Non-pigmented ciliary epithelial cell (primary cell): Measurements from ENCODE around the gene DUSP28.

Source experiments
- DNase-seq: peaks from one replicate; pipeline ENCODE4 v3.0.0-alpha.2; 2010; ENCODE audit warnings: low read depth

The DUSP28 gene

DNA sequence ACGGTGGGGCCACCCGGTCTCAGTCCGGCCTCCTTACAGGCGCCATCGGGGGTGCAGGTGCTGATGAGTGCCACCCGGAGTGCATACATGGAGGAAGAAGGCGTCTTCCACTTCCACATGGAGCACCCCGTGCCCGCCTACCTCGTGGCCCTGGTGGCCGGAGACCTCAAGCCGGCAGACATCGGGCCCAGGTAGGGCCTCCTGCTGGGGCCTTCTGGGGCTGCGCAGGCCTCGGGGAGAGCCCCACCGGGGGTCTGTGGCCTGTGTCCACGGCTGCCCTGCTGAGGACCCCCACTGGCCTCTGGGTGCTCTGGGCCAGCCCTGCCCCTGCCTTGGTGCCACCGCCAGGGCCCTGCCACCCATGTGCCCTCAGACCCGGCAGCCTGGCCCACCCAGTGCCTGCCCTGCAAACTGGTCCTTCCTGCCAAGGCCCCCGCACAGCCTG, 12.9 kb downstream of the DUSP28 start:
- no peak for DNase-seq

DNA sequence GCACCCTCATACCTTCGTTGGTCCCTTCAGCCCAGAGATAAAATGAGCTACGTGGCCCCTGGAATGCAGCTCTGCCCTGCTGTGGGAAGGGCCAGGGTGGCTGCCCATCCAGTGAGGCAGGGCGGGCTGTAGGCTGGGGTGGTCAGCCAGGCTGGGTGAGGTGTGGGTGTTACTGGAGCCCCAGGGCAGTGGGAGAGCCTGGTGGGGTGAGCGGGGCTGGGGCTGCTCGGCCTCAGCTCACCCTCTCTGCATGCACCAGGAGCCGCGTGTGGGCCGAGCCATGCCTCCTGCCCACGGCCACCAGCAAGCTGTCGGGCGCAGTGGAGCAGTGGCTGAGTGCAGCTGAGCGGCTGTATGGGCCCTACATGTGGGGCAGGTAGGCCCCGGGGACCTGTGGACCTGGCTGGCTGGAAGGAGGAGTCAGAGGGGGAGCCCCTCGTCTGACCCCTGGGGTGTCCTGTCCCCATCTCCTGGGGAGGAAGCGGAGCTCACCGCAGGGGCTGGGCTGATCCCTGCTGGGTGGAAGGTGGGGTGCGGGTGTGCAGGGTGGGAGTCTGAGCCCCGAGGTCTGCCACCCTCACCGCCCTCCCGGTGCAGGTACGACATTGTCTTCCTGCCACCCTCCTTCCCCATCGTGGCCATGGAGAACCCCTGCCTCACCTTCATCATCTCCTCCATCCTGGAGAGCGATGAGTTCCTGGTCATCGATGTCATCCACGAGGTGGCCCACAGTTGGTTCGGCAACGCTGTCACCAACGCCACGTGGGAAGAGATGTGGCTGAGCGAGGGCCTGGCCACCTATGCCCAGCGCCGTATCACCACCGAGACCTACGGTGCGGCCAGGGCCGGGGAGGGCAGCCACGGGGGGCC, 13.6 kb downstream of the DUSP28 start:
- no peak for DNase-seq

DNA sequence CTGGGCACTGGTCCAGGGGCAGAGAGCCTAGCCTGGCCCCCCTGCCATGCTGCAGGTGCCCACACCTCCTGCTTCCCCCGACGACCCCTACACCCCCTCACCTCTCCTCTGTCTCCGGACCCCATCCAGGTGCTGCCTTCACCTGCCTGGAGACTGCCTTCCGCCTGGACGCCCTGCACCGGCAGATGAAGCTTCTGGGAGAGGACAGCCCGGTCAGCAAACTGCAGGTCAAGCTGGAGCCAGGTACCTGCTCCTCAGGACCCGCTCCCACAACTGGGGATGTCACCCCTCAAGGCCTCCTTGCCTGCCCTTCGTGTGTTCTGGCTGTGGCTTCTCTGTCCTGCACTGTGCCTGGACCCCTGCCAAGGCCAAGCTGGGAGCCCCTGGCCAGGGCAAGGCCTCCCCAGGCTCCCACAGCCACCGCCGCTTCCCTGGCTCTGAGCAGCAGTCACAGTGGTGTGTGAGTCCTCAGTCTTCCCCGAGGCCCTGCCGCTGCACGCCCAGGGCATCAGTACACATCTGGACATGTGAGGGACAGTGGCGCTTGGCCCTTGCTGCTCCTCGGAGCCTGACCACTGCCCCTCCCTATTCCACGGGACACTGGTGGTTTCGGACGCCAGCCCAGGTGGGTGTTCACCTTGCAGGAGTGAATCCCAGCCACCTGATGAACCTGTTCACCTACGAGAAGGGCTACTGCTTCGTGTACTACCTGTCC, 14.4 kb downstream of the DUSP28 start:
- no peak for DNase-seq

DNA sequence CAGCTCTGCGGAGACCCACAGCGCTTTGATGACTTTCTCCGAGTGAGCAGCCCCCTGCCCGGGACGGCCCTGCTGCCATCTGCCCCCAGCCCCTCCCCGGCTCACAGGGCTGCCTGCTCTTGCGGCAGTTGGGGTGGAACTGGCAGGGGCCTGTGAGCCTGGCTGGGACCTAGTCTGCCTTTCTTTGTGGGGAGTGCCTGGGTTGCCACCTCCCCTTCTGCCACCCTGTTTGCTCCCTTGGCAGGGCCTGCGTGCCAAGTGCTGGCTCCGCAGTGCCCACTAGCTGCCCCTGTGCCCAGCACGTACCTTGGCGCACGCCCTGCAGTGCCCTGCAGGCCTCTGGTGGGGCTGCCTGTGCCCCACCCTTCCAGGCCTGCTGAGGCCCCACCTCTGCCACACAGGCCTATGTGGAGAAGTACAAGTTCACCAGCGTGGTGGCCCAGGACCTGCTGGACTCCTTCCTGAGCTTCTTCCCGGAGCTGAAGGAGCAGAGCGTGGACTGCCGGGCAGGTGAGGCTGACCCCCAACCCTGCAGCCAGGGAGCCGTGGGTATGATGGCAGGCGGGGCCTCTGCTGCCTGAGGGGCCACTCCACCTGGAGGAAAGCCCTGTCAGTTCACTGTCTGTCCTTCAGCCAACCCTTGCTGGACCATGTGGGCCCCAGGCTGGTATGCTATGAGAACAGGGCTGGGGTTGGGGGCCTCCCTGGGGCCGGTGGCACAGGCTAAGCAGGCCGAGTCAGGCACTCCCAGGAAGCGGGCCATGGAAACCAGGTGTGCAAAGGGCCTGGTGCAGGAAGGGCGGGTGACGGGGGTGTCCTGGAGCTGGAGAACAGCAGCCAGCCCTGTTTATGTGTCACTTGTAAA, 15.2 kb downstream of the DUSP28 start:
- no peak for DNase-seq

DNA sequence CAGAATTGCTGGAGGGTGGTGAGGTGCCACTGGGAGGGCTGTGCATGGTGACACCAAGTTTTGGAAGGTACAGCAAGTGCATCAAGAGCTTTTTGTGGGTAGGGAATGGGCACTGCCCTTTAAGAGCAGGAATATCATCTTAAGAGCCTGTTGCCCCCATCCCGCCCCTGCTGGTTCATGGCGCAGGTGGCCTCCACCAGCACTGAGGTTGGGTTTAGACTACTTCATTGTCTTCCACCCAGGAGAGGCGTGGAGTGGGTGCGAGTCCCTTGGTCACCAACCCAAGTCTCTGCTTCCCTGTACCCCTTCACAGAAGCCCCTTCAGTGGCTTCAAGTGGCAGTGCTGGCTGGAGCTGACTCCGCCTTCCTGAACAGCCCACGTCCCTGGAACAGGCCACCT, 15.9 kb downstream of the DUSP28 start:
- no peak for DNase-seq

DNA sequence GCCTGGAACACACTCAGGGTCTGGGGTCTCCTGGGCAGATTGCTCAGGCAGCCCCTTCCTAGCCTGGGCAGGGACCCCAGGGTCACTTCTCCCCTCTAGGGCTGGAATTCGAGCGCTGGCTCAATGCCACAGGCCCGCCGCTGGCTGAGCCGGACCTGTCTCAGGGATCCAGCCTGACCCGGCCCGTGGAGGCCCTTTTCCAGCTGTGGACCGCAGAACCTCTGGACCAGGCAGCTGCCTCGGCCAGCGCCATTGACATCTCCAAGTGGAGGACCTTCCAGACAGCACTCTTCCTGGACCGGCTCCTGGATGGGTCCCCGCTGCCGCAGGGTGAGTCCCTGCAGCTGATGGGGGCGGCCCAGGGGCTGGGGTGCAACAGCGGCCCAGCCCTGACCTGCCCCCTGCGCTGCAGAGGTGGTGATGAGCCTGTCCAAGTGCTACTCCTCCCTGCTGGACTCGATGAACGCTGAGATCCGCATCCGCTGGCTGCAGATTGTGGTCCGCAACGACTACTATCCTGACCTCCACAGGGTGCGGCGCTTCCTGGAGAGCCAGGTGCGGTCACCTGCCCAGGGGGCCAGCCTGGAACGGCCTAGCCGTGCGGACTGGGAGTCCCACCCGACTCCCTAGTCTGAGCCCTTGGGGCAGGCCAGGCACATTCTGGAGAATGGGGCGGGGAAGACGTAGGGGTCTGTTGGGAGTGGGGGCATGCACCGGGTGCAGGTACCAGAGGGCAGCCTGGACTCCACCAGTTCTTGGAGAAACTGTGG, 16.5 kb downstream of the DUSP28 start:
- DNase-seq, result no peak

DNA sequence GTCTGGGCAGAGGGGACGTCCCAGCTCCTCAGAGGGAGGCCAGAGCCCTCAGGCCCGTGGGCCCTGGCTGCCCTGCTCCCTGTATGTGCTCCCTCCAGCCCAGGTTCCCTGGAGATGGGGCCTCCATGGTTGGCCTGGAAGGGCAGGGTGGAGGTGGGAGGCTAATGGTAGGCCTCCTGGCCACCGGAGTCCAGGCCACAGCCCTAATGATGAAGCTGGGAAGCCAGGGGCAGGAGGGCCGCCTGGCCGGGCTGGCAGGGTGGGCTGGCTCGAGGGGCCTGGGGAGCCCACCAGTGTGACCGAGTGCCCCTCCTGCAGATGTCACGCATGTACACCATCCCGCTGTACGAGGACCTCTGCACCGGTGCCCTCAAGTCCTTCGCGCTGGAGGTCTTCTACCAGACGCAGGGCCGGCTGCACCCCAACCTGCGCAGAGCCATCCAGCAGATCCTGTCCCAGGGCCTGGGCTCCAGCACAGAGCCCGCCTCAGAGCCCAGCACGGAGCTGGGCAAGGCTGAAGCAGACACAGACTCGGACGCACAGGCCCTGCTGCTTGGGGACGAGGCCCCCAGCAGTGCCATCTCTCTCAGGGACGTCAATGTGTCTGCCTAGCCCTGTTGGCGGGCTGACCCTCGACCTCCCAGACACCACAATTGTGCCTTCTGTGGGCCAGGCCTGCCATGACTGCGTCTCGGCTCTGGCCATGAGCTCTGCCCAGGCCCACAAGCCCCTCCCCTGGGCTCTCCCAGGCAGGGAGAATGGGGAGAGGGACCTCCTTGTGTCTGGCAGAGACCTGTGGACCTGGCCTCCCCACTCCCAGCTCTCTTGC, 17.3 kb downstream of the DUSP28 start:
- no peak for DNase-seq

DNA sequence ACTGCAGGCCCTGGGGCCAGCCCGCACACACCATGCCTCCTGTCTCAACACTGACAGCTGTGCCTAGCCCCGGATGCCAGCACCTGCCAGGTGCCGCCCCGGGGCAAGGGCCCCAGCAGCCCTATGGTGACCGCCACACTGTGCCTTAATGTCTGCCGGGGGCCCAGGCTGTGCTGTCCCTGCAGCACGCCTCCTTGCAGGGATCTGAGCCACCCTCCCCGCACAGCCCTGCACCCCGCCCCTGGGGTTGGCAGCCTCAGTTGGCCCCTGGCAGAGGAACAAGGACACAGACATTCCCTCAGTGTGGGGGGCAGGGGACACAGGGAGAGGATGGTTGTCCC, 17.9 kb downstream of the DUSP28 start:
- DNase-seq, result no peak

DNA sequence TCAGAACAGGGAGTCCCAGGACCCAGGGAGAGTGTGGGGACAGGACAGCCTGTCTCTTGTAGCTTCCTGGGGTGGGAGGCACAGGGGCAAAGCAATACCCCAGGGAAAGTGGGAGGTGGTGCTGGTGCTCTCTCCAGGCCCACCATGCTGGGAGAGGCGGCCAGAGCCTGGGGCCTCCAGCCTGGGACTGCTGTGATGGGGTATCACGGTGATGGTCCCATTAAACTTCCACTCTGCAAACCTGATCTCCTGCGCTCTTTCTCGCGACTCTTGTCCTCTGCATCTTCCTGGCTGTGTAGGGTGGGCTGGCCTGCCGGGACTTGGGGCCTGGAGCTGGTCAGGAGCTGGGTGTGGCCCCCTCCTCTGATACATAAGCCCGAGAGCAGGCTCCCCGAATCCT, 18.3 kb downstream of the DUSP28 start:
- DNase-seq, result no peak

DNA sequence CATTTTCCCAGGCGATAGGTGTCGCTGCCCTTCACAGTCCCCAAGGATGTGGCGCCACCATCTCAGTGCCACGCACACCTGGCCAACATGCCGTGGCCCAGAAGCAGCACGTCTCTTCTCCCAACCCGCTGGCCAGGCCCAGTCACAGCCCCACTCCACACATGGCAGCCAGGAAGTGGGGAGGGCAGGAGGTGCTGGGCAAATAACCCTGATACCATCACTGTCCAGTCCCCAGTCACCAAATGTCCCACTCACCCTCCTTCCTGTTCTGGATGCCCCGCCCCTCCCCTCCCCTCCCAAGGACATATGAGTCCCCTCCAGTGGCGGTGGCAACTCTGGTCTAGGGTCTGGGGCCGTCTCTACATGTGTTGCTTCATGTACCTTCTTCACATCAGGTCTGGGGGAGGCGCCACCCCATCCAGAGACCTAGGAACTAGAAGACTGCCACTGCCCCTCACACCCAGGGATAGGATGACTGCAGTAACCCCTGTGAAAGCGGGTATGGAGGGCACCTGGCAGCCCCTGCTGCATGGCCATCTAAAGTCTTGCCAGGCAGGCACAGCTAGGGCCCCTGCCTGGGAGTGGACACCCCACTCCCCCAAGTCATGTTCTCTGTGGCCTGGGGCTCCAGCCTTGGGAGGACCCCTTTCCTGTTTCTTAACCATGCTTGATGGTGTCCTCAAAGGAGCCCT, 19.1 kb downstream of the DUSP28 start:
- no peak for DNase-seq

DNA sequence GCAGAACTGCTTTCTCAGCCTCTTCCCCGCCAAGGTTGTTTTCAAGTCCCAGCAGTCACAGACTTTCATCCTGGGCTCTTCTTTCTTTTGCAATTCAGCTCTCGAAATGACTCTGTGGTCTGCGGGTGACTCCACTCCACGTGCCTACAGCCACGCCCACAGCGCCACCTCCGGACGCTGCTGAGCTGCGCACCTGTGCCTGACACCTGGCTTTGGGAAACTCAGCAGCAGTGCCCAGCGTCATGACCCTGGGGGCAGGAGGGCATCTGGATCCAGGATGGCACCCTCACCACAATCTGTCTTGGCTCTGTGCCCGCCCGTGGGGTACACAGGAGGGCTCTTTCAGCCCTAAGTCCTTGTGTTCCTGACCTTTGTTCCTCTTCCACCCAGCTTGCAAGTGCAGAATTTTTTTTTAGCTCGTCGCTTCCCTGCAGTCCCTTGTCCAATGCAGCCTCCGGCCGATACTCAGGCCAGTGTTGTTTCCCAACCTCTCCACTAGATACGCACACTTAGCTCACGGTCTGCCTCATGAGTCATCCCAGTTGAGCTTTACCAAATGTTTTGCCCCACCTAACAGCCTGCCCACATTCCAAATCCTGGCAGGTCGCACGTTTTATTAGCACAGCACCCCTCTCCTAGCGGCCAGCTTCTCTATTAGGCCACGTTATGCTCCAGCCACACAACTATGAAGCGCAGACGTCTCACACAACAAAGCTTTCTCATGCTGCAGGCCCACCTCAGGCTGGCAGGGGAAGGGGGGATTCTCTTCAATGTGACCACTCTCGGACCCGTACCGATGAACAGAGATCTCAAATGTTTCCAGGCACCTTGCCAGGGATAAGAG, 19.8 kb downstream of the DUSP28 start:
- peak; percentile 59 for DNase-seq

DNA sequence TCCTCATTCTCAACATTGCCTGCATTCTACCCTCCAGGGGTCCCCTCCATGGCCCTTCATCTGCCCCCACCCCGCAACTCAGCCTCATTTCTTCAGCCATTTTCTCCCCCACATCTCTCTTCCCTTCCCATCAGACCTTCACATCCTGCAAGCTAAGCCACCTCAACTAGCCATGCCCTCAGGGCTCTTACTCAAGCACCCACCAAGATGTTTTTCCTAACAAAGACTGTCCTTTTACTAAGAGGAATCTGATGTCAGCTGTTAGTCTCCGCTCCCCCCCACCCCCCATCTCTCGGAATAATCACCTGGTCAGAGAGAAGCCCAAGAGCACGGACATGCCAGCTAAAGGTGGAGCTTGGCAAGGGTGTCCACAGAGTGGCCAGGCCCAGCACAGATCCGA, 21.7 kb downstream of the DUSP28 start:
- DNase-seq, result no peak

DNA sequence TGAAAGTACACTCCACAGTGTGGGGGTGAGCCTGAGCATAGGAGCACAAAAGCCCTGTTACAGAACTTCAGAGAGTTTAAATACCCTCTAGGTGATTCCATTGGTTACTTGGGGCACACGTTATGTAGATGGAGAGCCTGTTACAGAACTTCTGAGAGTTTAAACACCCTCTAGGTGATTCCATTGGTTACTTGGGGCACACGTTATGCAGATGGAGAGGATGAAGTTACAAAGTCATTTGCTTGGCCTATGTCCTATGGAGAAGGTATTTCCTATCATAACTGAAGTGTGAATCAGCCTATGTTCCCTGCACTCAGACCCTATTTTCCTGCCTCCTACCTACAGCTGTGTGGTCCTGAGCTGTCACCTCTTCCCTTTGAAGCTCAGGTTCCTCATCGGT, 22.6 kb downstream of the DUSP28 start:
- no peak for DNase-seq

DNA sequence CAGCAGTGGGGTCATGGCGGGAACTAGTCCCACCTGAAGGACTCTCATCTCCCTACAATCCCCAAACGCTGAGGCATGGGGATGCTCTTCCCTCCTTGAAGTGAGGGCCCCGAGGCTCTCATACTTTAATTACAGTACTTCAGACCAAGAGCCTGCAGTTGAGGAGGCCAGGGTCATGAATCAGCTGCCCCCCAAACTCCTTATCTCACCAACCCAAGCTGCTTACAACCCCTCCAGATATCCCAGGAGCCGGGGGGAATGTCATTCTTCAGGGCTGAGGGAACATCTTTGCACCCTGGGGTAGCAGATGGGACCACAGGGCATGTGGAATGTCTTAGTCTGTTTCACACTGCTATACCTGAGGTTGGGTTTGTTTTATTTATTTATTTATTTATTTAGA, 23.6 kb downstream of the DUSP28 start:
- no peak for DNase-seq

DNA sequence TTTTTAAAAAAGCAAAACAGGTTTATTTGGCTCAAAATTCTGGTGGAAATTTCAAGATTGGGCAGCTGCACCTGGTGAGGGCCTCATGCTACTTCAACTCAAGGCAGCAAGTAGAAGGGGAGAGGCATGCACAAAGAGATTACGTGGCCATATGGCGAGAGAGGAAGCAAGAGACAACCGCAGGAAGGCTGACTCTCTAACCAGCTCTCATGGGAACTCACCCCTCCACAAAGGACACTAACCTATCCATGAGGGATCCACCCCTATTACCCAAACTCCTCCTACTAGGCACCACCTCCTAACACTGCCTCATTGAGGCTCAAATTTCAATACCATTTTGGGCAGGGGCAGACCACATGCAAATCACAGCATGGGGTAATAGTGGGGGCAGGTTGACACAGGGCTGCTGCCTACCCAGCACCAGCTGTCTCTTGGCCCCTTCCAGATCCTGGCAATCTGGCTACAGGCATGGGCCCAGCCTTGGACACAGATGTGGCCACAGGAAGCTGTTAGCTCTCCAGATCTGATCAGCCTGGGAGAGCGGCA, 24.4 kb downstream of the DUSP28 start:
- no peak for DNase-seq

DNA sequence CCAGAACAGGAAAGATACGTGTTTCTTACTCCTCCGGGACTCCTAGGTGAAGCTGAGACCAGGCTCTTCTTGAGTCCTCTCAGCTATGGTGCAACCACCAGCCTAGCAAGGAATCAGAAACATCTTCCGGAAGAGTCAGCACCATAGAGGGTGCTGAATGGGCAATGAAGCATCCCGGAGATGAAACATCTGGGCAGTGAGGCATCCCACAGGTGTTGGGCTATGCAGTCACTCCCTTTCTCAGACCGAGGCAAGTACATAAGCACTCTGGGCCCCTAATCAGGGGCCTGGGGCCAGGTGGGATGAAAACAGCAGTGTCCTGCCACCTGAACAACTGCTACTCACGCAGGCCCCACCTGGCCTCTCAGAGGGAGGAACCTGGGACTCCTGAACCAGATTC, 24.9 kb downstream of the DUSP28 start:
- no peak for DNase-seq

DNA sequence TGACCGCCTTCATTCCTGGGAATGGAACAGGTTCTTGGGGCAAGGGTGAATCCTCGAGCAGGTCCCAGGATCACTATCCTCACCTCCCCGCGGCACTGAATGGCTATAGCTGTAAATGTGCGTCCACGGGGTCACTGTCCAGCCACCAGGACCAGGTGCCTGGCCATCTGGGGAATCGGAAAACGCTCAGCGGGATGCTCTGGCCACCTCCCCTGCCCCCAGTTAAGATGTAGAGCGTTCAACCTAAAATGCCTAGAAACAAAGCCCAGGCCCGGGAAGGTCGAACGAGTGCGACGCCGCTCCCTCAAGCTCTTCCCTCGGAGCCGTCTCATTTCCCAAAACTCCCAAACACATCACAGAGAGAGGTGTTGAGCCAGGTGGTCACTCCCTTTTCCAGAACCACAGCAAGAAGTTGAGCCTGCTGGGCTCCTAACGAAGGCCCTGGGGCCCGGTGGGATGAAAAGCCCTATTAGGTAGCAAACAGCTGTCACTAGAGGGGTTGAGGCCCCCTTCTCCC, 25.6 kb downstream of the DUSP28 start:
- no peak for DNase-seq

DNA sequence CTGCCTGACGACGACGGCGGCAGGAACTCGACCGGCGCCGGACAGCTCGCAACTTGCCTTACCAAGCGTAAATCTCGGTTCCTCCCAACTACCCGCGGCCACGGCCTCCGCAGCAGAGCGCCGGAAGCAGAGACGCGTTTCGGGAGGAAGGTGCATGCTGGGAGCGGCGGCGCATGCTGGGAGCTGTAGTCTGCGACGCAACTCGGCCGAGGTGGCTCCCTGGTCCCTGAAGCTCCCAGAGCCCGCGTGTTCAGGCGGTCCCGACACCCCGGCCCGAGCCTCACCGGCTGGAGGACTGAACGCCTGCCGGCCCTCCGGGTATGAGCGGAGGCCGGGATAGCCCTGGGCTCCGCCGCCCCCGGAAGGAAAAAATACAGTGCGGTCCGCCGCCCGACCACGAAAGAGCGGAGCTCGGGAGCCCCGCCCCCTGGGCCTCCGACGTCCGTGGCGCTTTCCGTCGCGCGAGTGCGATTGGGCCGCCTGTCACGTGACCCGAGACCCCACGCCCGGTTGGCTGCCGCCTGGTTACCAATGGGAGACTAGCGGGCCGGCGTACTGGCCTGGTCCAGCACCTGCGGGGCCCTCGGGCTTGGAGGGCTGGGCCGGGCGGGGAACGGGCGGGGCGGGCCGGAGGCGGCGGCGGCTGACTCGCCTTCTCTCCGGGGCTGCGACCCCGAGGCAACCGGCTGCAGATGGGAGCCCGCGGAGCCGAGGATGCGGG, 26.2 kb downstream of the DUSP28 start, which contains the start of gene CAPN10:
Gene CAPN10 (plus strand): TSS at position 537 of the 721 bp plus-strand sequence. CDS start 178 bp downstream, at position 715.
- peak; percentile 52 for DNase-seq
